ENCODE results near the gene AQP12A.
A peak's percentile ranks its signal among the peaks of the same experiment; 100 is the strongest.

AQP12A gene

GRCh38 chr2:240725671-240726070 is 34.0 kb downstream of the AQP12A start:
- DNase-seq = peak; percentile 96

- DNase-seq = no peak
These were observed 35.2 kb downstream of the AQP12A start for GRCh38 chr2:240726876-240727275.

GRCh38 chr2:240727439-240727838 is 35.8 kb downstream of the AQP12A start:
- DNase-seq = no peak

GRCh38 chr2:240727913-240728312 is 36.2 kb downstream of the AQP12A start:
- no peak for DNase-seq

GRCh38 chr2:240728361-240728760 is 36.7 kb downstream of the AQP12A start:
- no peak for DNase-seq

GRCh38 chr2:240728827-240729226 is 37.2 kb downstream of the AQP12A start:
- no peak for DNase-seq

GRCh38 chr2:240730501-240731177 is 39.0 kb downstream of the AQP12A start:
- DNase-seq = no peak

GRCh38 chr2:240731178-240731545 is 39.5 kb downstream of the AQP12A start:
- DNase-seq = no peak

- DNase-seq = no peak
These were observed 40.5 kb downstream of the AQP12A start for GRCh38 chr2:240732184-240732583.

GRCh38 chr2:240732911-240733622 is 41.4 kb downstream of the AQP12A start:
- no peak for DNase-seq

GRCh38 chr2:240733803-240734495 is 42.3 kb downstream of the AQP12A start:
- no peak for DNase-seq

GRCh38 chr2:240734756-240735155 is 43.1 kb downstream of the AQP12A start:
- DNase-seq = no peak

GRCh38 chr2:240735476-240735875 is 43.8 kb downstream of the AQP12A start:
- DNase-seq = no peak

GRCh38 chr2:240736281-240737250 is 44.9 kb downstream of the AQP12A start:
- DNase-seq = no peak

- DNase-seq = no peak
These were observed 45.8 kb downstream of the AQP12A start for GRCh38 chr2:240737512-240737911.

- DNase-seq = no peak
These were observed 46.3 kb downstream of the AQP12A start for GRCh38 chr2:240737958-240738357.

- no peak for DNase-seq
These were observed 48.1 kb downstream of the AQP12A start for GRCh38 chr2:240739797-240740196.

GRCh38 chr2:240741091-240741490 is 49.4 kb downstream of the AQP12A start:
- DNase-seq = no peak

- DNase-seq = no peak
These were observed 51.0 kb downstream of the AQP12A start for GRCh38 chr2:240742602-240743095.

GRCh38 chr2:240745456-240745855 is 53.8 kb downstream of the AQP12A start:
- DNase-seq = no peak

- DNase-seq = no peak
These were observed 54.3 kb downstream of the AQP12A start for GRCh38 chr2:240745962-240746361.

- no peak for DNase-seq
These were observed 55.0 kb downstream of the AQP12A start for GRCh38 chr2:240746671-240747070.

GRCh38 chr2:240747256-240747655 is 55.6 kb downstream of the AQP12A start:
- DNase-seq = no peak
